Fibroblast of lung (primary cell): ENCODE data around the gene THRB. TPM values are rescaled to one million over a fixed set of nuclear protein-coding genes. Genes with fewer than 3 reads are reported as not detected.
A peak's percentile ranks its signal among the peaks of the same experiment; 100 is the strongest.

ENCODE experiments used
- DNase-seq, 2 donors: peaks; one replicate each; pipeline versions ENCODE4 v3.0.0 to v3.0.0-alpha.2; 2010; ENCODE audit warnings: low read depth in 2 of 2
- H2AFZ ChIP-seq: 2 replicates; pipeline ENCODE4 v1.5.1; 2012; ENCODE audit warnings: low read length, control low read depth, inconsistent platforms
- H3K27ac ChIP-seq: 2 replicates; pipeline ENCODE4 v1.5.1; 2011; ENCODE audit warnings: low read length, control low read depth; ENCODE audit not compliant: insufficient read depth
- H3K27me3 ChIP-seq: 2 replicates; pipeline ENCODE4 v1.5.1; 2011; ENCODE audit warnings: mild to moderate bottlenecking, low read length; ENCODE audit not compliant: control insufficient read depth, insufficient read depth
- H3K36me3 ChIP-seq: 2 replicates; pipeline ENCODE4 v1.5.1; 2011; ENCODE audit warnings: low read length; ENCODE audit not compliant: control insufficient read depth, insufficient read depth
- H3K4me1 ChIP-seq: 2 replicates; pipeline ENCODE4 v1.5.1; 2011; ENCODE audit warnings: low read length; ENCODE audit not compliant: control insufficient read depth, insufficient read depth; ENCODE audit errors: extremely low read depth
- H3K4me2 ChIP-seq: 2 replicates; pipeline ENCODE4 v1.5.1; 2011; ENCODE audit warnings: low read length, control low read depth; ENCODE audit not compliant: insufficient read depth; ENCODE audit errors: extremely low read depth
- H3K4me3 ChIP-seq, 4 experiments: fragments of 200-600 bp in 1 of 4; sonication (generic) in 1 of 4; replicated peaks in 1 of 4; 2 replicates each; pipeline ENCODE4 v1.5.1; 2011 to 2016; ENCODE audit warnings: low read length in 4 of 4, low read depth in 3 of 4, mild to moderate bottlenecking in 3 of 4, control low read depth in 2 of 4, inconsistent platforms in 1 of 4, mixed read lengths in 1 of 4; ENCODE audit not compliant: insufficient read depth in 1 of 4; ENCODE audit errors: control extremely low read depth in 1 of 4
- H3K79me2 ChIP-seq: 2 replicates; pipeline ENCODE4 v1.5.1; 2012; ENCODE audit warnings: mild to moderate bottlenecking, low read length, inconsistent platforms; ENCODE audit not compliant: control insufficient read depth, insufficient read depth
- H3K9ac ChIP-seq: 2 replicates; pipeline ENCODE4 v1.5.1; 2011; ENCODE audit warnings: mild to moderate bottlenecking, low read length, control low read depth; ENCODE audit not compliant: insufficient read depth
- H3K9me3 ChIP-seq: 2 replicates; pipeline ENCODE4 v1.5.1; 2012; ENCODE audit warnings: low read depth, low read length; ENCODE audit not compliant: control insufficient read depth, insufficient read depth
- H4K20me1 ChIP-seq: 2 replicates; pipeline ENCODE4 v1.5.1; 2011; ENCODE audit warnings: low read length; ENCODE audit not compliant: control insufficient read depth, insufficient read depth; ENCODE audit errors: extremely low read depth
- EZH2 ChIP-seq: IDR thresholded peaks from 2 replicates; pipeline ENCODE4 v1.5.1; 2012; ENCODE audit warnings: low read length, control low read depth, mild to moderate bottlenecking; ENCODE audit errors: missing control alignments
- polyA plus RNA-seq, 2 donors: library from polyadenylated mRNA; depleted of rRNA in 1 of 2; stranded (reverse) in 1 of 2; unstranded in 1 of 2; fragments of >200 nt; gene quantifications; 2 replicates each; pipeline ENCODE4 v1.2.1, GENCODE V29; 2011 to 2012; ENCODE audit warnings: missing spikeins in 1 of 2
- total RNA-seq: library from RNA; depleted of rRNA; stranded (reverse); fragments of >200 nt; gene quantifications from 2 replicates; pipeline ENCODE4 v1.2.1, GENCODE V29; 2014
- TF ChIP-seq, protein P1 (sequence below), 2 donors: IDR thresholded peaks in 1 of 2; conservative IDR thresholded peaks in 1 of 2; 1 replicate in 1 of 2; 2 replicates in 1 of 2; pipeline ENCODE4 v1.5.1; 2011 to 2012; ENCODE audit warnings: low read length in 2 of 2, control low read depth in 1 of 2, inconsistent platforms in 1 of 2, low read depth in 1 of 2, mild to moderate bottlenecking in 1 of 2

Gene THRB
- total and polyA plus RNA-seq, 2 donors (not counting 1 experiment from before 2014, with no cell fraction given), result 4.2 to 7.4 TPM

GRCh38 chr3:24490151-24490550 lies 4.5 kb downstream of the THRB start:
- no peaks in the 10 kb centered on the region for H3K36me3 ChIP-seq
- no peak overlapping the region for H3K4me2 ChIP-seq
- no peak overlapping the region for H3K4me3 ChIP-seq
- H3K9ac ChIP-seq, result no peak overlapping the region
- H3K27ac ChIP-seq, result no peak overlapping the region
- no peak for TF ChIP-seq EZH2
- TF ChIP-seq, protein P1, sequence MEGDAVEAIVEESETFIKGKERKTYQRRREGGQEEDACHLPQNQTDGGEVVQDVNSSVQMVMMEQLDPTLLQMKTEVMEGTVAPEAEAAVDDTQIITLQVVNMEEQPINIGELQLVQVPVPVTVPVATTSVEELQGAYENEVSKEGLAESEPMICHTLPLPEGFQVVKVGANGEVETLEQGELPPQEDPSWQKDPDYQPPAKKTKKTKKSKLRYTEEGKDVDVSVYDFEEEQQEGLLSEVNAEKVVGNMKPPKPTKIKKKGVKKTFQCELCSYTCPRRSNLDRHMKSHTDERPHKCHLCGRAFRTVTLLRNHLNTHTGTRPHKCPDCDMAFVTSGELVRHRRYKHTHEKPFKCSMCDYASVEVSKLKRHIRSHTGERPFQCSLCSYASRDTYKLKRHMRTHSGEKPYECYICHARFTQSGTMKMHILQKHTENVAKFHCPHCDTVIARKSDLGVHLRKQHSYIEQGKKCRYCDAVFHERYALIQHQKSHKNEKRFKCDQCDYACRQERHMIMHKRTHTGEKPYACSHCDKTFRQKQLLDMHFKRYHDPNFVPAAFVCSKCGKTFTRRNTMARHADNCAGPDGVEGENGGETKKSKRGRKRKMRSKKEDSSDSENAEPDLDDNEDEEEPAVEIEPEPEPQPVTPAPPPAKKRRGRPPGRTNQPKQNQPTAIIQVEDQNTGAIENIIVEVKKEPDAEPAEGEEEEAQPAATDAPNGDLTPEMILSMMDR (conservative IDR thresholded peaks at IDR 0.05 in 1 of 2, IDR thresholded peaks at IDR 0.05 in 1 of 2; ENCODE audit: low read depth in 1 of 2, low read length in 2 of 2), result no peak
- H4K20me1 ChIP-seq, result no peaks in the 10 kb centered on the region
- no peak overlapping the region for H2AFZ ChIP-seq
- H3K27me3 ChIP-seq, result no peaks in the 10 kb centered on the region
- H3K4me1 ChIP-seq, result no peaks in the 10 kb centered on the region
- peak in 1 of 2 donors; percentile 59 for DNase-seq
- H3K9me3 ChIP-seq, result no peaks in the 10 kb centered on the region
- H3K79me2 ChIP-seq, result no peaks in the 10 kb centered on the region

DNA sequence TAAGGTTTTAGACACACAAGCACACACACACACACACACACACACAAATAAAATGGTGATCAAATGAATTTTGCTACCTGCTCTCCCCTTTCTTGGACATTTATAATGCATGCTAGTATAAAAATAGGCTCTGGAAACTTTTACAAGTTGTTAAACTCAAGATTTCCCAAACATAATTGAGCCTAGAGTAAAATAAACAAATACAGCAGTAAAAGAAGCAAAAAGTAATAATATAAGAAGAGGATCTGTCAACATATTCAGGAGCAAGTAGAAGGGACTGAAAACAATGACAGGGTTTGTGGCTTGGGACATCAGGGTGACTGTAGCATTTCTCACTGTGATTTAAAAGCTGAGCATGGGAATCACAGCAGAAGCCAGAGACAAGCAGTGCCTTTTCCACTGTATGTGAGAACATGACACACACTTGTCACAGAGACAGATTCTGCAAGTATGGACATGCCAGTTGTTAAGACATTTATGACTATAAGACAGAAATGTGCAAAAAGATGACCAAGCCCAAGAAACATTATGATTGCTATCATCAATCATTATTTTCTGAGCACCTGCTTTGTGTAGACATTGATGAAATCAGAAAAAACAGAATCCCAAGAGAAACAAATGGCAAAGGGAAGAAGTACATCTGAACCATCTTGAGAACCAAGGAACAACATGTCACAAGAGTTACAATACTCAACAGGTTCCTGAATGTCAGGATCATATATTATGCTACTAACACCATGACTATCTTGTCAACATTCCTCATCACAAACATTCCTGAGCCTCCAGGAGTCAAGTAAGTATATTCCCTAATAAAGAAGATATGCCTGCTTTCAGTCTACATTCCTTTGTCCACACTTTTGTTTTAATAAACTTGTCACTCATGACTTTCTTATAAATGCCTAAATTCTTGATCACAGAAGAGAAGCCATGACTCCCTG lies 7.1 kb downstream of the THRB start:
- DNase-seq, result no peak
- no peaks in the 10 kb centered on the region for H3K27me3 ChIP-seq
- H3K79me2 ChIP-seq, result no peaks in the 10 kb centered on the region
- H3K4me3 ChIP-seq, result no peak overlapping the region
- H4K20me1 ChIP-seq, result no peaks in the 10 kb centered on the region
- no peak overlapping the region for H3K4me2 ChIP-seq
- TF ChIP-seq EZH2, result no peak
- TF ChIP-seq, protein P1 (conservative IDR thresholded peaks at IDR 0.05 in 1 of 2, IDR thresholded peaks at IDR 0.05 in 1 of 2; ENCODE audit: low read depth in 1 of 2, low read length in 2 of 2), result no peak
- no peaks in the 10 kb centered on the region for H3K9me3 ChIP-seq
- H3K9ac ChIP-seq, result no peak overlapping the region
- no peaks in the 10 kb centered on the region for H3K36me3 ChIP-seq
- no peak overlapping the region for H2AFZ ChIP-seq
- no peak overlapping the region for H3K27ac ChIP-seq
- H3K4me1 ChIP-seq, result no peaks in the 10 kb centered on the region

DNA sequence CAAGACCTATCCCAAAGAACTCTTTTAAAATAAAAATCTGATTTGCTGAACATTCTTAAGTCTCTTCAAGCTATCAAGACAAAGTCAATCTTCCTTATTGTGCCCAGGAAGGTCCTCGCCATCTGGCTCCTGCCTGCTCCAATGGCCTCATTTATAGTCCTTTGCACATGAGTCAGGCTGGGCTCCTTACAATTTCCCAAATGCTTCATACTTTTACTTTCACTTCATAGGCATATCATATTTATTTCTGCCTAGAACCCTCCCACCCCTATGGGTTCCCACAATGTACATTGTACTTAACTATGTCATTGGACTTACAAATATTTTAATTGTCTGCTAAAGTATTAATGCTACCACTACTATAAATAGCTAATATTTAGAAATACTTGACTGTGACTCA lies 9.1 kb downstream of the THRB start:
- H3K9ac ChIP-seq, result no peak overlapping the region
- DNase-seq, result peak in 1 of 2 donors; percentile 32
- H3K4me3 ChIP-seq, result no peak overlapping the region
- H3K36me3 ChIP-seq, result no peaks in the 10 kb centered on the region
- H2AFZ ChIP-seq, result no peak overlapping the region
- no peak overlapping the region for H3K27ac ChIP-seq
- no peaks in the 10 kb centered on the region for H4K20me1 ChIP-seq
- no peak overlapping the region for H3K4me2 ChIP-seq
- no peak for TF ChIP-seq EZH2
- TF ChIP-seq, protein P1 (conservative IDR thresholded peaks at IDR 0.05 in 1 of 2, IDR thresholded peaks at IDR 0.05 in 1 of 2; ENCODE audit: low read depth in 1 of 2, low read length in 2 of 2), result no peak
- H3K79me2 ChIP-seq, result no peaks in the 10 kb centered on the region
- H3K9me3 ChIP-seq, result no peaks in the 10 kb centered on the region
- H3K4me1 ChIP-seq, result no peaks in the 10 kb centered on the region
- H3K27me3 ChIP-seq, result no peaks in the 10 kb centered on the region
